HepG2 (cell line): Measurements from ENCODE around the gene SSBP2. TPM values are rescaled to one million over a fixed set of nuclear protein-coding genes. Genes with fewer than 3 reads are reported as not detected.

Source experiments
- ATAC-seq: fragments of 200-7000 bp; cut with Tn5 transposase; 3 replicates; pipeline ENCODE4 v1.9.1; 2020; ENCODE audit warnings: mild to moderate bottlenecking, moderate library complexity
- BruUV-seq: library from RNA; stranded (reverse); fragments of 400-500 nt; replicated peaks from 2 replicates; lab custom pipeline; 2021; lab: Mats Ljungman, UMichigan
- CTCF ChIA-PET: fragments of 300-600 bp; formaldehyde crosslinking; extraction: SDS; loops from one replicate; lab custom pipeline; 2021; ENCODE audit warnings: low total read pairs, inconsistent platforms, low intra/inter-chr PET ratio; lab: Yijun Ruan, JAX
- POLR2A ChIA-PET: fragments of 350-600 bp; sonication (Branson Sonifier 250); formaldehyde crosslinking; loops from one replicate; lab custom pipeline; 2020; ENCODE audit warnings: antibody characterized with exemption, inconsistent platforms; lab: Yijun Ruan, JAX
- DNase-seq: peaks from one replicate; pipeline ENCODE4 v3.0.0-alpha.2; 2015; ENCODE audit warnings: low spot score
- FAIRE-seq: peaks from 3 replicates; lab custom pipeline; 2011; peaks lifted over from hg19 to GRCh38; lab: Jason Lieb, UNC
- H2AFZ ChIP-seq: one replicate; pipeline ENCODE4 v1.6.1; 2011; ENCODE audit warnings: low read length, inconsistent platforms
- H3K27ac ChIP-seq: fragments of 300-600 bp; 3 replicates; pipeline ENCODE4 v1.8.0; 2011; ENCODE audit warnings: mixed run types, mild to moderate bottlenecking, mixed read lengths, low read length, inconsistent platforms; ENCODE audit not compliant: insufficient read depth; ENCODE audit errors: extremely low read length
- H3K27me3 ChIP-seq, 2 experiments: fragments of 200-600 bp in 1 of 2; 2 replicates in 1 of 2; 3 replicates in 1 of 2; pipeline versions ENCODE4 v1.6.0 to v1.8.0; 2011; ENCODE audit warnings: low read length in 2 of 2, mild to moderate bottlenecking in 2 of 2, moderate library complexity in 2 of 2, inconsistent platforms in 1 of 2; ENCODE audit not compliant: insufficient read depth in 2 of 2, control insufficient read depth in 1 of 2
- H3K36me3 ChIP-seq, 2 experiments: fragments of 200-600 bp in 1 of 2; replicated peaks in 1 of 2; 2 replicates in 1 of 2; 3 replicates in 1 of 2; pipeline versions ENCODE4 v1.5.1 to v1.8.0; 2011; ENCODE audit warnings: low read length in 2 of 2, inconsistent platforms in 1 of 2; ENCODE audit not compliant: insufficient read depth in 2 of 2, control insufficient read depth in 1 of 2
- H3K4me1 ChIP-seq: 2 replicates; pipeline ENCODE4 v1.5.1; 2012; ENCODE audit warnings: low read length, inconsistent platforms; ENCODE audit not compliant: insufficient read depth
- H3K4me2 ChIP-seq: 2 replicates; pipeline ENCODE4 v1.6.0; 2011; ENCODE audit warnings: low read depth, low read length, inconsistent platforms
- H3K4me3 ChIP-seq, 3 experiments: fragments of 200-600 bp in 1 of 3; sonication (generic), shearing (Covaris generic) in 1 of 3; replicated peaks in 1 of 3; 2 replicates each; pipeline ENCODE4 v1.5.1; 2011 to 2016; ENCODE audit warnings: low read length in 3 of 3, inconsistent platforms in 2 of 3, low read depth in 2 of 3, mild to moderate bottlenecking in 2 of 3, control low read depth in 1 of 3, mixed read lengths in 1 of 3; ENCODE audit not compliant: insufficient read depth in 1 of 3
- H3K79me2 ChIP-seq: one replicate; pipeline ENCODE4 v1.6.1; 2011; ENCODE audit warnings: low read length, inconsistent platforms; ENCODE audit not compliant: insufficient read depth
- H3K9ac ChIP-seq: 2 replicates; pipeline ENCODE4 v1.6.0; 2011; ENCODE audit warnings: mild to moderate bottlenecking, low read depth, low read length, inconsistent platforms; ENCODE audit not compliant: insufficient read depth
- H3K9me3 ChIP-seq: 2 replicates; pipeline ENCODE4 v1.5.1; 2012; ENCODE audit warnings: mild to moderate bottlenecking, low read length
- H4K20me1 ChIP-seq: 2 replicates; pipeline ENCODE4 v1.6.0; 2011; ENCODE audit warnings: inconsistent platforms, mild to moderate bottlenecking, low read length, moderate library complexity; ENCODE audit not compliant: insufficient read depth
- ATF7-NPFF ChIP-seq: sonication (generic); formaldehyde crosslinking; IDR thresholded peaks from 2 replicates; pipeline ENCODE4 v1.8.1; 2023; ENCODE audit warnings: mild to moderate bottlenecking, low read depth, missing genetic modification reagents, moderate library complexity
- DMTF1 ChIP-seq: sonication (generic); formaldehyde crosslinking; IDR thresholded peaks from 2 replicates; pipeline ENCODE4 v1.4.0; 2020; ENCODE audit warnings: mild to moderate bottlenecking, missing genetic modification reagents
- FOXO4 ChIP-seq: sonication (generic); formaldehyde crosslinking; conservative IDR thresholded peaks from 2 replicates; pipeline ENCODE4 v1.8.1; 2023; ENCODE audit warnings: missing genetic modification reagents
- LBX2 ChIP-seq: sonication (generic); formaldehyde crosslinking; IDR thresholded peaks from 2 replicates; pipeline ENCODE4 v1.5.0; 2020; ENCODE audit warnings: missing genetic modification reagents, mild to moderate bottlenecking, borderline replicate concordance
- MAZ ChIP-seq, 2 experiments: sonication (generic) in 1 of 2; formaldehyde crosslinking in 1 of 2; IDR thresholded peaks; 2 replicates each; pipeline versions ENCODE4 v1.5.0 to v1.6.1; 2012 to 2020; ENCODE audit warnings: low read depth in 2 of 2, mild to moderate bottlenecking in 2 of 2, borderline replicate concordance in 1 of 2, improper control_type of control experiment in 1 of 2, low read length in 1 of 2, missing genetic modification reagents in 1 of 2, moderate library complexity in 1 of 2
- MED1 ChIP-seq: sonication (generic); formaldehyde crosslinking; IDR thresholded peaks from 2 replicates; pipeline ENCODE4 v1.4.0; 2020; ENCODE audit warnings: missing genetic modification reagents
- RBAK ChIP-seq: sonication (generic); formaldehyde crosslinking; IDR thresholded peaks from 2 replicates; pipeline ENCODE4 v1.5.1; 2020; ENCODE audit warnings: mild to moderate bottlenecking, missing genetic modification reagents
- ZNF510 ChIP-seq: sonication (generic); formaldehyde crosslinking; IDR thresholded peaks from 2 replicates; pipeline ENCODE4 v1.4.0; 2020; ENCODE audit warnings: low read depth, mild to moderate bottlenecking, missing genetic modification reagents
- ZNF543 ChIP-seq: sonication (generic); formaldehyde crosslinking; IDR thresholded peaks from 2 replicates; pipeline ENCODE4 v1.4.0; 2020; ENCODE audit warnings: mild to moderate bottlenecking, missing genetic modification reagents
- ZNF646 ChIP-seq: sonication (generic); formaldehyde crosslinking; IDR thresholded peaks from 2 replicates; pipeline ENCODE4 v1.9.0; 2021; ENCODE audit warnings: mild to moderate bottlenecking, missing genetic modification reagents
- ZNF672 ChIP-seq: sonication (generic); formaldehyde crosslinking; IDR thresholded peaks from 2 replicates; pipeline ENCODE4 v1.8.1; 2022; ENCODE audit warnings: missing genetic modification reagents
- WGBS: methylation state at CpG from one replicate; pipeline ENCODE4 v1.1.6; 2017; ENCODE audit warnings: low lambda C conversion rate; 5-methylcytosine and 5-hydroxymethylcytosine counted together
- in situ Hi-C: cut with HindIII; loops from 2 replicates; pipeline ENCODE4 v1.10.0; 2017; ENCODE audit warnings: low pct_unique_long_range_greater_than_20kb; ENCODE audit not compliant: extremely low pct_ligation_motif_present
- intact Hi-C: fragments of 100-400 bp; cut with micrococcal nuclease; formaldehyde crosslinking; loops from one replicate; pipeline ENCODE4 v1.10.0; 2022; ENCODE audit not compliant: unreplicated experiment
- polyA plus RNA-seq, 8 experiments: library from polyadenylated mRNA; depleted of rRNA in 3 of 8; stranded (reverse) in 7 of 8; unstranded in 1 of 8; fragments of >200 nt; fragmentation: Illumina TruSeq in 4 of 8; extraction: Trizol in 4 of 8; gene quantifications; 2 replicates each; pipeline versions ENCODE4 v1.2.1 to v1.2.3, GENCODE V29; 2011 to 2016; ENCODE audit warnings: low read depth in 4 of 8, missing spikeins in 1 of 8, mixed read lengths in 1 of 8; ENCODE audit not compliant: insufficient read depth in 1 of 8
- total RNA-seq, 5 experiments: library from RNA; depleted of rRNA; stranded (reverse); fragments of >200 nt; fragmentation: Illumina TruSeq; extraction: Trizol; gene quantifications; 2 replicates each; pipeline ENCODE4 v1.2.3, GENCODE V29; 2016; ENCODE audit warnings: low read depth in 1 of 5

The SSBP2 gene
- total and polyA plus RNA-seq, 2 of the 13 experiments (the other 11 are each of a cell fraction or from before 2014, with no cell fraction given), result 0.16 TPM; not detected in 1

GRCh38 chr5:81522571-81522970 is 228.3 kb downstream of the SSBP2 start:
- Histone ChIP-seq H2AFZ (no peak overlapping the region), H3K36me3 (no peaks in the 10 kb centered on the region), H4K20me1 (no peaks in the 10 kb centered on the region), H3K9me3 (no peaks in the 10 kb centered on the region), H3K27me3 (no peaks in the 10 kb centered on the region), H3K79me2 (no peaks in the 10 kb centered on the region), H3K4me3 (no peak overlapping the region), H3K9ac (no peak overlapping the region), H3K4me1 (no peaks in the 10 kb centered on the region), H3K4me2 (no peak overlapping the region), H3K27ac (no peak overlapping the region)
- DNase-seq (no peak), ATAC-seq (no peak), FAIRE-seq (no peak)
- POLR2A ChIA-PET, result no interaction called here
- BruUV-seq, result no TSS peak
- intact Hi-C loops, result no loop called here
- 8% methylated on average over 1 of the region's 1 CpG for WGBS
- in situ Hi-C loops, result loop anchor here (25.0 kb wide), 1 partner anchor 315 kb away; no protein-coding TSS in a partner anchor
- CTCF ChIA-PET, result no interaction called here
- TF ChIP-seq MAZ (IDR thresholded peaks at IDR 0.05; ENCODE audit: borderline replicate concordance, low read depth, low read length), result no peak
- TF ChIP-seq MAZ (CRISPR knock-in tag; IDR thresholded peaks at IDR 0.05; ENCODE audit: low read depth), result no peak
- no peak for TF ChIP-seq RBAK (CRISPR knock-in tag)
- no peak for TF ChIP-seq ZNF543 (CRISPR knock-in tag)
- no peak for TF ChIP-seq DMTF1
- TF ChIP-seq LBX2, result no peak
- TF ChIP-seq ZNF672 (CRISPR knock-in tag), result no peak
- no peak for TF ChIP-seq MED1 (CRISPR knock-in tag)
- no peak for TF ChIP-seq FOXO4
- no peak for TF ChIP-seq ZNF646 (CRISPR knock-in tag)
- no peak for TF ChIP-seq ATF7-NPFF (CRISPR knock-in tag)
- no peak for TF ChIP-seq ZNF510 (CRISPR knock-in tag)
